ENCODE data around the gene ADAM22. TPM values are rescaled to one million over a fixed set of nuclear protein-coding genes. Genes with fewer than 3 reads are reported as not detected.

The ADAM22 gene
- total and polyA plus RNA-seq, 2 donors (not counting 1 experiment from before 2014, with no cell fraction given), result 0.18 to 0.66 TPM

DNA sequence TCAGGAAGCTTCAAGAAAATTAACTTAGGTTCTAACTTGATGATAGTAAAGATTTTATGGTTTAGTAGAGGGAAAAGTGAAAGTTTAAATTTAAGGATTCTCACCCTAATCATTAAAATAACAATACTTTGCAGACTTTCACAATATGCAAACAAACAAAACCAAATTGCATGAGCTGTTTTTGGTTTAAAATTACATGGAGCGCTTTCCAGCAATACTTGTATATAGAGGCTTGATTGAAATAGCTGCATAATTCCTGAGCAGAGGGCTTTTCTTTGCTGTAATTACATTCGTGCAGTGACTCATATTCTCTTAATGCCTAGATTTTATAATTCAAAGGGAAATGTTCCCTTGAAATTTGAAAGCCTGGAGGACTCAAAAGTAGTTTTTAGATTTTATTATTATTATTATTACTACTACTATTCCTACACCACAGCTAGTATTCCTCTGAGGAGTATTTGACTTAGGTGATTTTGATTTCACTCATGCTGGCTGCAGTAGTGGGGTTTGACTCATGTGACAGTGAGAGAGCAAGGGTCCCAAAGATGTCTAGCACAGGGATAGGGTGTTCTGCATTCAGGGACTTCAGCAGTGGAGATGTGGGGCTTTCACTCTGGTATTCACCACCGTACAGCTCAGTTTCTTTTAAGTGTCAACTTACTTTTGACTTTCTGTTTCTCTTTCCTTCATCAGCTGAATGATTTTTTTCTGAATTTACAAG lies 138.1 kb downstream of the ADAM22 start:
- Histone ChIP-seq H3K9me3 (ENCODE audit: control insufficient read depth, insufficient read depth, low read depth, low read length) (no peaks in the 10 kb centered on the region), H3K4me3 (replicated peaks in 1 of 4; ENCODE audit: control extremely low read depth in 1 of 4, insufficient read depth in 1 of 4, low read depth in 3 of 4, low read length in 4 of 4) (no peak overlapping the region), H3K9ac (ENCODE audit: insufficient read depth, low read length) (no peak overlapping the region), H3K27ac (ENCODE audit: insufficient read depth, low read length) (no peak overlapping the region), H4K20me1 (ENCODE audit: control insufficient read depth, extremely low read depth, insufficient read depth, low read length) (no peaks in the 10 kb centered on the region), H3K4me1 (ENCODE audit: control insufficient read depth, extremely low read depth, insufficient read depth, low read length) (no peaks in the 10 kb centered on the region), H3K79me2 (ENCODE audit: control insufficient read depth, insufficient read depth, low read length) (no peaks in the 10 kb centered on the region), H3K27me3 (ENCODE audit: control insufficient read depth, insufficient read depth, low read length) (no peaks in the 10 kb centered on the region), H3K36me3 (ENCODE audit: control insufficient read depth, insufficient read depth, low read length) (no peaks in the 10 kb centered on the region), H2AFZ (ENCODE audit: low read length) (no peak overlapping the region), H3K4me2 (ENCODE audit: extremely low read depth, insufficient read depth, low read length) (no peak overlapping the region)
- peak in 1 of 2 donors; percentile 24 for DNase-seq (ENCODE audit: low read depth in 2 of 2)
- no peak for TF ChIP-seq EZH2 (IDR thresholded peaks at IDR 0.05; ENCODE audit: low read length, missing control alignments)
- TF ChIP-seq, protein P1, sequence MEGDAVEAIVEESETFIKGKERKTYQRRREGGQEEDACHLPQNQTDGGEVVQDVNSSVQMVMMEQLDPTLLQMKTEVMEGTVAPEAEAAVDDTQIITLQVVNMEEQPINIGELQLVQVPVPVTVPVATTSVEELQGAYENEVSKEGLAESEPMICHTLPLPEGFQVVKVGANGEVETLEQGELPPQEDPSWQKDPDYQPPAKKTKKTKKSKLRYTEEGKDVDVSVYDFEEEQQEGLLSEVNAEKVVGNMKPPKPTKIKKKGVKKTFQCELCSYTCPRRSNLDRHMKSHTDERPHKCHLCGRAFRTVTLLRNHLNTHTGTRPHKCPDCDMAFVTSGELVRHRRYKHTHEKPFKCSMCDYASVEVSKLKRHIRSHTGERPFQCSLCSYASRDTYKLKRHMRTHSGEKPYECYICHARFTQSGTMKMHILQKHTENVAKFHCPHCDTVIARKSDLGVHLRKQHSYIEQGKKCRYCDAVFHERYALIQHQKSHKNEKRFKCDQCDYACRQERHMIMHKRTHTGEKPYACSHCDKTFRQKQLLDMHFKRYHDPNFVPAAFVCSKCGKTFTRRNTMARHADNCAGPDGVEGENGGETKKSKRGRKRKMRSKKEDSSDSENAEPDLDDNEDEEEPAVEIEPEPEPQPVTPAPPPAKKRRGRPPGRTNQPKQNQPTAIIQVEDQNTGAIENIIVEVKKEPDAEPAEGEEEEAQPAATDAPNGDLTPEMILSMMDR (conservative IDR thresholded peaks at IDR 0.05 in 1 of 2, IDR thresholded peaks at IDR 0.05 in 1 of 2; ENCODE audit: low read depth in 1 of 2, low read length in 2 of 2), result no peak

DNA sequence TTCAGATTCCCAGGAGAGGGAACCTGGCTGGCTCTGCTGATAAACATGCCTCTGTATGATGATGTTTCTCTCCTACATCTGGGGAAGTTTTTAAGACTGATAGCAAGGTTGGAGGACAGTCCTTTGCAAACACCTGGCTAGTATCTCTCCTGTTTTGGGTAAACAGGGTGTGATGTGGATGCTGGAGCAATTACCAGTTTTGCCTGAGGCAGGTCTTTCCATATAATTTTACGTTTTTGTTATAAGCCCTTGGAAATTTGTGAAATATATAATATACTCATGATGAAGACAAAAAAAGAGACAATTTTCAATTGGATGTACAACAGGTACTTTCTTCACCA lies 138.6 kb downstream of the ADAM22 start:
- no peak for DNase-seq (ENCODE audit: low read depth in 2 of 2)
- Histone ChIP-seq H2AFZ (ENCODE audit: low read length) (no peak overlapping the region), H4K20me1 (ENCODE audit: control insufficient read depth, extremely low read depth, insufficient read depth, low read length) (no peaks in the 10 kb centered on the region), H3K79me2 (ENCODE audit: control insufficient read depth, insufficient read depth, low read length) (no peaks in the 10 kb centered on the region), H3K27me3 (ENCODE audit: control insufficient read depth, insufficient read depth, low read length) (no peaks in the 10 kb centered on the region), H3K9me3 (ENCODE audit: control insufficient read depth, insufficient read depth, low read depth, low read length) (no peaks in the 10 kb centered on the region), H3K27ac (ENCODE audit: insufficient read depth, low read length) (no peak overlapping the region), H3K36me3 (ENCODE audit: control insufficient read depth, insufficient read depth, low read length) (no peaks in the 10 kb centered on the region), H3K4me2 (ENCODE audit: extremely low read depth, insufficient read depth, low read length) (no peak overlapping the region), H3K4me1 (ENCODE audit: control insufficient read depth, extremely low read depth, insufficient read depth, low read length) (no peaks in the 10 kb centered on the region), H3K4me3 (replicated peaks in 1 of 4; ENCODE audit: control extremely low read depth in 1 of 4, insufficient read depth in 1 of 4, low read depth in 3 of 4, low read length in 4 of 4) (no peak overlapping the region), H3K9ac (ENCODE audit: insufficient read depth, low read length) (no peak overlapping the region)
- TF ChIP-seq, protein P1 (conservative IDR thresholded peaks at IDR 0.05 in 1 of 2, IDR thresholded peaks at IDR 0.05 in 1 of 2; ENCODE audit: low read depth in 1 of 2, low read length in 2 of 2), result no peak
- no peak for TF ChIP-seq EZH2 (IDR thresholded peaks at IDR 0.05; ENCODE audit: low read length, missing control alignments)

DNA sequence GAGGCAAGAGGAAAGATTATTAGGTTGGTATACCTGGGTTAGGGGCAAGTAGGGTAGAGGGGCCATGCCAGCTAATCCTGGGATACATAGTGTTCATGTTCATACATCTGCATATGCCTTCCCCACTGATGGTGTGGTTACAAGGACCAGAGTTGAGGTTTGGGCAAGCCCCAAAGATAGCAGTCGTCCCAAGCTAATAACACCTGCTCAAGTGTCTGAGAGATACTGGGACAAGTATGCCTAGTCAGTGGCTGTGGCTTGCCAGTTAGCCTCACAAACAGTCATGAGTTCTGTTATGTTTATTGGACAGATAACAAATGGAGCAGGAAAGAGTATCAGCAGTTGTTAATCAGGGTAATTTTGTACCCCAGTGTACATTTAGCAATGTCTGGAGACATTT lies 139.6 kb downstream of the ADAM22 start:
- Histone ChIP-seq H4K20me1 (ENCODE audit: control insufficient read depth, extremely low read depth, insufficient read depth, low read length) (no peaks in the 10 kb centered on the region), H3K36me3 (ENCODE audit: control insufficient read depth, insufficient read depth, low read length) (no peaks in the 10 kb centered on the region), H3K9ac (ENCODE audit: insufficient read depth, low read length) (no peak overlapping the region), H3K79me2 (ENCODE audit: control insufficient read depth, insufficient read depth, low read length) (no peaks in the 10 kb centered on the region), H3K4me2 (ENCODE audit: extremely low read depth, insufficient read depth, low read length) (no peak overlapping the region), H2AFZ (ENCODE audit: low read length) (no peak overlapping the region), H3K4me3 (replicated peaks in 1 of 4; ENCODE audit: control extremely low read depth in 1 of 4, insufficient read depth in 1 of 4, low read depth in 3 of 4, low read length in 4 of 4) (no peak overlapping the region), H3K27ac (ENCODE audit: insufficient read depth, low read length) (no peak overlapping the region), H3K27me3 (ENCODE audit: control insufficient read depth, insufficient read depth, low read length) (no peaks in the 10 kb centered on the region), H3K4me1 (ENCODE audit: control insufficient read depth, extremely low read depth, insufficient read depth, low read length) (no peaks in the 10 kb centered on the region), H3K9me3 (ENCODE audit: control insufficient read depth, insufficient read depth, low read depth, low read length) (no peaks in the 10 kb centered on the region)
- no peak for DNase-seq (ENCODE audit: low read depth in 2 of 2)
- TF ChIP-seq, protein P1 (conservative IDR thresholded peaks at IDR 0.05 in 1 of 2, IDR thresholded peaks at IDR 0.05 in 1 of 2; ENCODE audit: low read depth in 1 of 2, low read length in 2 of 2), result no peak
- no peak for TF ChIP-seq EZH2 (IDR thresholded peaks at IDR 0.05; ENCODE audit: low read length, missing control alignments)
